Activated CD8-positive, alpha-beta memory T cell treated with anti-CD3 and anti-CD28 coated beads for 36 hours (primary cell): ENCODE data around the gene MDP1. TPM values are rescaled to one million over a fixed set of nuclear protein-coding genes. Genes with fewer than 3 reads are reported as not detected.

Experiments
- CTCF ChIA-PET: fragments of 350-600 bp; sonication (Branson Sonifier 250); formaldehyde crosslinking; loops from one replicate; lab custom pipeline; 2021; ENCODE audit warnings: antibody characterized with exemption; lab: Charles Lee
- POLR2A ChIA-PET: fragments of 350-600 bp; sonication (Branson Sonifier 250); formaldehyde crosslinking; loops from one replicate; lab custom pipeline; 2021; ENCODE audit warnings: antibody characterized with exemption; lab: Charles Lee
- total RNA-seq, 2 experiments: library from RNA; stranded (reverse); gene quantifications; one replicate each; pipeline ENCODE4 v1.2.3, GENCODE V29; 2021

The MDP1 gene
- total RNA-seq, 2 experiments from 2014 or later, result 14.9 to 17.4 TPM

DNA sequence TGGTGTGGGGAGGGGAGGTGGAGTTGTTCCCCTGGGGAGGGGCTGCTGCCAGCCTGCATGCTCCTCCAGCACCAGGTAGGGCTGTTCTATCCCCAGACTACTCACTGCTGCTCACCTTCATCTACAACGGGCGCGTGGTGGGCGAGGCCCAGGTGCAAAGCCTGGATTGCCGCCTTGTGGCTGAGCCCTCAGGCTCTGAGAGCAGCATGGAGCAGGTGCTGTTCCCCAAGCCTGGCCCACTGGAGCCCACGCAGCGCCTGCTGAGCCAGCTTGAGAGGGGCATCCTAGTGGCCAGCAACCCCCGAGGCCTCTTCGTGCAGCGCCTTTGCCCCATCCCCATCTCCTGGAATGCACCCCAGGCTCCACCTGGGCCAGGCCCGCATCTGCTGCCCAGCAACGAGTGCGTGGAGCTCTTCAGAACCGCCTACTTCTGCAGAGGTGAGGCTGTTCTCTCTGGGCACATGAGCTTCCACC lies 51.3 kb downstream of the MDP1 start:
- CTCF ChIA-PET, result interaction anchor here (1.1 to 1.6 kb wide), 3 partner anchors 11 to 74 kb away, joined by 3 read pairs; no protein-coding TSS in a partner anchor

More for the DNA sequence above, 51.3 kb downstream of the MDP1 start:
- POLR2A ChIA-PET, result interaction anchor here (1.7 kb wide), 1 partner anchor 16 kb away, joined by 5 read pairs; no protein-coding TSS in a partner anchor

Other genes starting within 250 kb of the MDP1 start
- 10 to 100 TPM; 19.8 to 21.6 TPM for gene DHRS4L2, start 227.1 kb downstream of the MDP1 start, total RNA-seq
- gene CARMIL3, start 164.1 kb downstream of the MDP1 start, total RNA-seq, result 1 to 10 TPM; 1.2 to 1.5 TPM
- not detected for gene CPNE6, start 144.5 kb downstream of the MDP1 start, total RNA-seq
- 100 to 1,000 TPM; 118 to 125 TPM for gene PCK2, start 121.8 kb downstream of the MDP1 start, total RNA-seq
- gene DCAF11, start 101.3 kb downstream of the MDP1 start, total RNA-seq, result 10 to 100 TPM; 60.3 to 69.1 TPM
- 1 to 10 TPM; 1.1 to 1.7 TPM for gene NRL, start 101.1 kb downstream of the MDP1 start, total RNA-seq
- under 1 TPM; 0.31 to 0.46 TPM for gene FITM1, start 85.4 kb downstream of the MDP1 start, total RNA-seq
- gene PSME1, start 79.9 kb downstream of the MDP1 start, total RNA-seq, result 100 to 1,000 TPM; 334 to 335 TPM
- gene EMC9, start 74.5 kb downstream of the MDP1 start, total RNA-seq, result 10 to 100 TPM; 38.5 to 38.9 TPM
- gene PSME2, start 69.5 kb downstream of the MDP1 start, total RNA-seq, result 100 to 1,000 TPM; 381 to 388 TPM
- gene RNF31, start 68.6 kb downstream of the MDP1 start, total RNA-seq, result 10 to 100 TPM; 75.5 to 80.8 TPM
- 10 to 100 TPM; 52.4 to 54.5 TPM for gene IRF9, start 54.8 kb downstream of the MDP1 start, total RNA-seq
- 10 to 100 TPM; 27.5 to 31.3 TPM for gene REC8, start 44.0 kb downstream of the MDP1 start, total RNA-seq
- gene IPO4, start 27.2 kb downstream of the MDP1 start, total RNA-seq, result 100 to 1,000 TPM; 166 to 168 TPM
- 10 to 100 TPM; 30.6 to 30.7 TPM for gene TM9SF1, start 20.6 kb downstream of the MDP1 start, total RNA-seq
- under 1 TPM; 0.27 TPM for gene TSSK4, start 10.4 kb downstream of the MDP1 start, total RNA-seq
- 10 to 100 TPM; 73.7 to 75.8 TPM for gene CHMP4A, start 2.6 kb downstream of the MDP1 start, total RNA-seq
- gene NEDD8, start 16.3 kb upstream of the MDP1 start, total RNA-seq, result 100 to 1,000 TPM; 220 to 231 TPM
- 10 to 100 TPM; 39.9 to 45.7 TPM for gene GMPR2, start 16.9 kb upstream of the MDP1 start, total RNA-seq
- gene TINF2, start 26.6 kb upstream of the MDP1 start, total RNA-seq, result 10 to 100 TPM; 82.1 to 93.1 TPM
- 1 to 10 TPM; 2.6 to 3.2 TPM for gene TGM1, start 47.1 kb upstream of the MDP1 start, total RNA-seq
- gene RABGGTA, start 55.5 kb upstream of the MDP1 start, total RNA-seq, result 10 to 100 TPM; 33.0 to 37.9 TPM
- 1 to 10 TPM; 7.8 to 9.0 TPM for gene DHRS1, start 83.7 kb upstream of the MDP1 start, total RNA-seq
- gene NOP9, start 83.8 kb upstream of the MDP1 start, total RNA-seq, result 10 to 100 TPM; 46.1 to 49.3 TPM
- 10 to 100 TPM; 14.2 to 14.4 TPM for gene CIDEB, start 91.9 kb upstream of the MDP1 start, total RNA-seq
- gene LTB4R2, start 94.1 kb upstream of the MDP1 start, total RNA-seq, result 10 to 100 TPM in 1 of 2 experiments, 1 to 10 TPM in 1; 9.3 to 10.4 TPM
- 10 to 100 TPM; 12.5 to 13.7 TPM for gene LTB4R, start 95.4 kb upstream of the MDP1 start, total RNA-seq
- 1 to 10 TPM in 1 of 2 experiments, under 1 TPM in 1; 0.78 to 1.3 TPM for gene ADCY4, start 119.0 kb upstream of the MDP1 start, total RNA-seq
- 1 to 10 TPM; 8.2 to 9.7 TPM for gene RIPK3, start 123.9 kb upstream of the MDP1 start, total RNA-seq
- gene NFATC4, start 152.1 kb upstream of the MDP1 start, total RNA-seq, result under 1 TPM; 0.78 to 0.93 TPM
- gene NYNRIN, start 182.9 kb upstream of the MDP1 start, total RNA-seq, result under 1 TPM; 0.06 TPM
- 1 to 10 TPM; 8.1 to 8.9 TPM for gene CBLN3, start 213.6 kb upstream of the MDP1 start, total RNA-seq
- 10 to 100 TPM; 53.4 to 57.9 TPM for gene KHNYN, start 213.9 kb upstream of the MDP1 start, total RNA-seq
- 10 to 100 TPM; 53.2 to 59.0 TPM for gene SDR39U1, start 226.7 kb upstream of the MDP1 start, total RNA-seq